HEK293 (cell line): Measurements from ENCODE around the gene PIK3C2G.

Experiments
- CTCF ChIA-PET: fragments of 350-600 bp; formaldehyde crosslinking; extraction: SDS; loops from one replicate; lab custom pipeline; 2021; ENCODE audit warnings: antibody characterized with exemption; lab: Yijun Ruan, JAX
- POLR2A ChIA-PET: fragments of 300-600 bp; formaldehyde crosslinking; extraction: SDS; loops from one replicate; lab custom pipeline; 2020; ENCODE audit warnings: antibody characterized with exemption, inconsistent platforms; lab: Yijun Ruan, JAX
- H3K27ac ChIP-seq: fragments of 200-500 bp; sonication (Bioruptor generic); 2 replicates; pipeline ENCODE4 v1.5.1; 2014; ENCODE audit warnings: low read depth, low read length, control low read depth, inconsistent platforms; ENCODE audit errors: extremely low read depth
- H3K36me3 ChIP-seq, 2 experiments: fragments of 200-500 bp in 1 of 2; sonication (Bioruptor generic) in 1 of 2; 1 replicate in 1 of 2; 2 replicates in 1 of 2; pipeline ENCODE4 v1.5.1; 2014 to 2017; ENCODE audit warnings: inconsistent platforms in 2 of 2, low read length in 2 of 2; ENCODE audit not compliant: control insufficient read depth in 2 of 2, insufficient read depth in 1 of 2
- H3K4me1 ChIP-seq: fragments of 200-500 bp; sonication (Bioruptor generic); 2 replicates; pipeline ENCODE4 v1.5.1; 2014; ENCODE audit warnings: mild to moderate bottlenecking, low read length, inconsistent platforms; ENCODE audit not compliant: control insufficient read depth, insufficient read depth
- H3K4me3 ChIP-seq: 2 replicates; pipeline ENCODE4 v1.5.1; 2011; ENCODE audit warnings: low read depth, mild to moderate bottlenecking, control low read depth, low read length, moderate library complexity
- H3K9me3 ChIP-seq: fragments of 200-500 bp; sonication (Bioruptor generic); 2 replicates; pipeline ENCODE4 v1.5.1; 2014; ENCODE audit warnings: low read depth, low read length, inconsistent platforms; ENCODE audit not compliant: control insufficient read depth, insufficient read depth
- GFI1B ChIP-seq: fragments of 450-650 bp; formaldehyde crosslinking; IDR thresholded peaks from 2 replicates; pipeline ENCODE4 v1.5.1; 2016; ENCODE audit warnings: missing biosample characterization, missing genetic modification characterization
- OSR2 ChIP-seq: fragments of 450-650 bp; formaldehyde crosslinking; IDR thresholded peaks from 2 replicates; pipeline ENCODE4 v1.5.1; 2016; ENCODE audit warnings: missing biosample characterization, missing genetic modification characterization
- PRDM1 ChIP-seq: fragments of 450-650 bp; formaldehyde crosslinking; IDR thresholded peaks from 2 replicates; pipeline ENCODE4; 2016; ENCODE audit warnings: missing biosample characterization, missing genetic modification characterization
- RBAK ChIP-seq: fragments of 450-650 bp; formaldehyde crosslinking; IDR thresholded peaks from 2 replicates; pipeline ENCODE4 v1.5.1; 2016; ENCODE audit warnings: missing biosample characterization, missing genetic modification characterization
- ZNF10 ChIP-seq: fragments of 450-650 bp; formaldehyde crosslinking; IDR thresholded peaks from 2 replicates; pipeline ENCODE4 v1.5.1; 2017; ENCODE audit warnings: missing biosample characterization, missing genetic modification characterization
- ZNF121 ChIP-seq: fragments of 450-650 bp; formaldehyde crosslinking; IDR thresholded peaks from 2 replicates; pipeline ENCODE4 v1.5.1; 2016; ENCODE audit warnings: missing biosample characterization, missing genetic modification characterization
- ZNF16 ChIP-seq: fragments of 450-650 bp; formaldehyde crosslinking; IDR thresholded peaks from 2 replicates; pipeline ENCODE4 v1.5.1; 2016; ENCODE audit warnings: low read depth, missing biosample characterization, missing genetic modification characterization
- ZNF184 ChIP-seq: fragments of 450-650 bp; IDR thresholded peaks from 2 replicates; pipeline ENCODE4 v1.5.1; 2018; ENCODE audit warnings: missing biosample characterization, mild to moderate bottlenecking, missing genetic modification characterization
- ZNF23 ChIP-seq: fragments of 450-650 bp; formaldehyde crosslinking; IDR thresholded peaks from 2 replicates; pipeline ENCODE4 v1.5.1; 2016; ENCODE audit warnings: missing biosample characterization, missing genetic modification characterization, borderline replicate concordance
- ZNF26 ChIP-seq: fragments of 450-650 bp; formaldehyde crosslinking; IDR thresholded peaks from 2 replicates; pipeline ENCODE4 v1.5.1; 2016; ENCODE audit warnings: missing biosample characterization, missing genetic modification characterization
- ZNF324 ChIP-seq: fragments of 450-650 bp; formaldehyde crosslinking; IDR thresholded peaks from 2 replicates; pipeline ENCODE4 v1.5.1; 2016; ENCODE audit warnings: missing biosample characterization, missing genetic modification characterization
- ZNF366 ChIP-seq: fragments of 450-650 bp; formaldehyde crosslinking; conservative IDR thresholded peaks from 2 replicates; pipeline ENCODE4 v1.5.1; 2016; ENCODE audit warnings: missing biosample characterization, missing genetic modification characterization
- ZNF433 ChIP-seq: fragments of 450-650 bp; formaldehyde crosslinking; IDR thresholded peaks from 2 replicates; pipeline ENCODE4 v1.5.1; 2016; ENCODE audit warnings: missing biosample characterization, missing genetic modification characterization, low read depth
- ZNF514 ChIP-seq: fragments of 450-650 bp; formaldehyde crosslinking; IDR thresholded peaks from 2 replicates; pipeline ENCODE4 v1.5.1; 2016; ENCODE audit warnings: missing biosample characterization, missing genetic modification characterization
- ZNF549 ChIP-seq: fragments of 450-650 bp; IDR thresholded peaks from 2 replicates; pipeline ENCODE4 v1.5.1; 2018; ENCODE audit warnings: missing biosample characterization, missing genetic modification characterization, mild to moderate bottlenecking, inconsistent platforms, moderate library complexity
- ZNF561 ChIP-seq: fragments of 450-650 bp; IDR thresholded peaks from 2 replicates; pipeline ENCODE4 v1.5.1; 2018; ENCODE audit warnings: missing biosample characterization, missing genetic modification characterization, borderline replicate concordance
- ZNF596 ChIP-seq: fragments of 450-650 bp; IDR thresholded peaks from 2 replicates; pipeline ENCODE4 v1.5.0; 2018; ENCODE audit warnings: missing biosample characterization, mild to moderate bottlenecking, missing genetic modification characterization, moderate library complexity
- ZNF654 ChIP-seq: fragments of 450-650 bp; formaldehyde crosslinking; IDR thresholded peaks from 2 replicates; pipeline ENCODE4 v1.5.1; 2016; ENCODE audit warnings: low read depth, missing biosample characterization, missing genetic modification characterization
- ZNF664 ChIP-seq: fragments of 450-650 bp; formaldehyde crosslinking; IDR thresholded peaks from 2 replicates; pipeline ENCODE4 v1.5.1; 2016; ENCODE audit warnings: missing biosample characterization, missing genetic modification characterization
- ZNF785 ChIP-seq: fragments of 450-650 bp; formaldehyde crosslinking; IDR thresholded peaks from 2 replicates; pipeline ENCODE4 v1.5.1; 2016; ENCODE audit warnings: missing biosample characterization, missing genetic modification characterization
- ZSCAN30 ChIP-seq: fragments of 450-650 bp; IDR thresholded peaks from 2 replicates; pipeline ENCODE4 v1.5.1; 2018; ENCODE audit warnings: missing biosample characterization, mild to moderate bottlenecking, missing genetic modification characterization, moderate library complexity
- TF ChIP-seq, protein P1 (sequence below): IDR thresholded peaks from 2 replicates; pipeline ENCODE4 v1.6.1; 2011; ENCODE audit warnings: mild to moderate bottlenecking, low read depth, low read length, borderline replicate concordance
- TF ChIP-seq, protein P2 (sequence below): fragments of 450-650 bp; formaldehyde crosslinking; IDR thresholded peaks from 2 replicates; pipeline ENCODE4 v1.5.1; 2016; ENCODE audit warnings: missing biosample characterization, missing genetic modification characterization

Gene PIK3C2G

GRCh38 chr12:18290386-18290785, 29.1 kb downstream of the PIK3C2G start (continued):
- TF ChIP-seq ZNF10 (tag by site-specific recombination) (no peak), ZNF23 (tag by site-specific recombination) (no peak), ZNF596 (tag by site-specific recombination) (no peak), ZNF324 (tag by site-specific recombination) (no peak), OSR2 (tag by site-specific recombination) (no peak), ZNF121 (tag by site-specific recombination) (no peak)
- TF ChIP-seq, protein P1, sequence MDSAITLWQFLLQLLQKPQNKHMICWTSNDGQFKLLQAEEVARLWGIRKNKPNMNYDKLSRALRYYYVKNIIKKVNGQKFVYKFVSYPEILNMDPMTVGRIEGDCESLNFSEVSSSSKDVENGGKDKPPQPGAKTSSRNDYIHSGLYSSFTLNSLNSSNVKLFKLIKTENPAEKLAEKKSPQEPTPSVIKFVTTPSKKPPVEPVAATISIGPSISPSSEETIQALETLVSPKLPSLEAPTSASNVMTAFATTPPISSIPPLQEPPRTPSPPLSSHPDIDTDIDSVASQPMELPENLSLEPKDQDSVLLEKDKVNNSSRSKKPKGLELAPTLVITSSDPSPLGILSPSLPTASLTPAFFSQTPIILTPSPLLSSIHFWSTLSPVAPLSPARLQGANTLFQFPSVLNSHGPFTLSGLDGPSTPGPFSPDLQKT = no peak

- H3K36me3 ChIP-seq = no peaks in the 10 kb centered on the region
- no peak overlapping the region for H3K4me3 ChIP-seq
- POLR2A ChIA-PET = no interaction called here
- CTCF ChIA-PET = interaction anchor here (0.7 kb wide), 1 partner anchor 11 kb away, joined by 4 read pairs; no protein-coding TSS in a partner anchor
- no peak for TF ChIP-seq ZNF184 (tag by site-specific recombination)
- TF ChIP-seq, protein P2, sequence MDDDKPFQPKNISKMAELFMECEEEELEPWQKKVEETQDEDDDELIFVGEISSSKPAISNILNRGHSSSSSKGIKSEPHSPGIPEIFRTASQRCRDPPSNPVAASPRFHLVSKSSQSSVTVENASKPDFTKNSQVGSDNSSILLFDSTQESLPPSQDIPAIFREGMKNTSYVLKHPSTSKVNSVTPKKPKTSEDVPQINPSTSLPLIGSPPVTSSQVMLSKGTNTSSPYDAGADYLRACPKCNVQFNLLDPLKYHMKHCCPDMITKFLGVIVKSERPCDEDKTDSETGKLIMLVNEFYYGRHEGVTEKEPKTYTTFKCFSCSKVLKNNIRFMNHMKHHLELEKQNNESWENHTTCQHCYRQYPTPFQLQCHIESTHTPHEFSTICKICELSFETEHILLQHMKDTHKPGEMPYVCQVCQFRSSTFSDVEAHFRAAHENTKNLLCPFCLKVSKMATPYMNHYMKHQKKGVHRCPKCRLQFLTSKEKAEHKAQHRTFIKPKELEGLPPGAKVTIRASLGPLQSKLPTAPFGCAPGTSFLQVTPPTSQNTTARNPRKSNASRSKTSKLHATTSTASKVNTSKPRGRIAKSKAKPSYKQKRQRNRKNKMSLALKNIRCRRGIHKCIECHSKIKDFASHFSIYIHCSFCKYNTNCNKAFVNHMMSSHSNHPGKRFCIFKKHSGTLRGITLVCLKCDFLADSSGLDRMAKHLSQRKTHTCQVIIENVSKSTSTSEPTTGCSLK = no peak
- TF ChIP-seq ZNF514 (tag by site-specific recombination) = no peak
- no peak for TF ChIP-seq ZNF654 (tag by site-specific recombination)
- no peak for TF ChIP-seq ZSCAN30 (tag by site-specific recombination)
- TF ChIP-seq ZNF561 (tag by site-specific recombination) = no peak
- TF ChIP-seq ZNF664 (tag by site-specific recombination) = no peak
- H3K27ac ChIP-seq = no peak overlapping the region
- H3K4me1 ChIP-seq = no peaks in the 10 kb centered on the region
- no peaks in the 10 kb centered on the region for H3K9me3 ChIP-seq
Observed at GRCh38 chr12:18294889-18295288, 33.6 kb downstream of the PIK3C2G start.

- Histone ChIP-seq H3K27ac (no peak overlapping the region), H3K4me3 (no peak overlapping the region), H3K4me1 (no peaks in the 10 kb centered on the region), H3K9me3 (no peaks in the 10 kb centered on the region), H3K36me3 (no peaks in the 10 kb centered on the region)
- ChIA-PET POLR2A (no interaction called here), CTCF (interaction anchor here (0.6 kb wide), 2 partner anchors 139 to 869 kb away, joined by 3 read pairs; no protein-coding TSS in a partner anchor)
- TF ChIP-seq RBAK (tag by site-specific recombination) (no peak), PRDM1 (peak; percentile 83)
Observed at GRCh38 chr12:18296201-18296908, 35.0 kb downstream of the PIK3C2G start.

DNA sequence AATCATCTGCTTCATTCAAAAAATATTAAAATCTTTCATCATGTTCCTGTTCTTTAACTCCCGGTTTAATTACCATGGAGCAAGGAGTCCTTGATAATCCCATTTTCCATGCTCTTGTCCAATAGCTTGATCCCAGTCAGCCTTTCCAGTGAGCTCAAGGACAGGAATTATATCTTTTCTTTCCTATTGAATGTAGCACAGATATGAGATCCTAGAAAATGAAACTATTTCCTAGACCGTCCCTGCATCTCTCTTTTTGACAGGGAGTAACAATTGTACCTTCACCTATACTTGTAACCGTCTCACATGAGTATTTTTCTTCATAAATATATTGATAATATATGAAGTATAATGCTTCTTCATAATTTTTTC, 35.6 kb downstream of the PIK3C2G start:
- no peak overlapping the region for H3K4me3 ChIP-seq
- H3K27ac ChIP-seq = no peak overlapping the region
- TF ChIP-seq ZNF664 (tag by site-specific recombination) (no peak), ZNF366 (tag by site-specific recombination) (no peak), ZNF433 (tag by site-specific recombination) (no peak), ZNF785 (tag by site-specific recombination) (no peak), ZNF549 (tag by site-specific recombination) (no peak), ZNF16 (no peak), ZNF26 (tag by site-specific recombination) (no peak), GFI1B (no peak)
- H3K36me3 ChIP-seq = no peaks in the 10 kb centered on the region
- ChIA-PET POLR2A (no interaction called here), CTCF (interaction anchor here (0.6 to 0.7 kb wide), 3 partner anchors 139 to 868 kb away, joined by 3 read pairs; no protein-coding TSS in a partner anchor)
- no peaks in the 10 kb centered on the region for H3K9me3 ChIP-seq
- no peaks in the 10 kb centered on the region for H3K4me1 ChIP-seq
